Hematopoietic multipotent progenitor cell treated with erythropoietin and hydrocortisone succinate and interleukin-3 and kit ligand, for 4 days (in vitro differentiated cells): ENCODE data around the gene GIPC1.
"Not testable (repeated sequence)": the region's sequence is repeated elsewhere in the genome, so short reads cannot be mapped to it uniquely, and the experiment has no call there.

Experiments
- DNase-seq: peaks from one replicate; pipeline ENCODE4 v3.0.0-alpha.2; 2015

Gene GIPC1

GRCh38 chr19:14517840-14518505, 22.0 kb upstream of the GIPC1 start, which contains the start of gene DNAJB1:
Gene DNAJB1, minus strand, starts transcription at chr19:14518397. Its CDS starts 48 bp downstream, at chr19:14518349.
- peak; percentile 88 for DNase-seq

- no peak for DNase-seq
Measured at GRCh38 chr19:14517446-14517839, 21.5 kb upstream of the GIPC1 start.

GRCh38 chr19:14516746-14517438, 21.0 kb upstream of the GIPC1 start:
- DNase-seq = no peak

GRCh38 chr19:14516048-14516534, 20.2 kb upstream of the GIPC1 start:
- DNase-seq = no peak

GRCh38 chr19:14515501-14516047, 19.6 kb upstream of the GIPC1 start:
- DNase-seq = no peak

- no peak for DNase-seq
Measured at GRCh38 chr19:14514215-14514863, 18.4 kb upstream of the GIPC1 start.

- DNase-seq = no peak
Measured at GRCh38 chr19:14512406-14512961, 16.6 kb upstream of the GIPC1 start.

- DNase-seq = no peak
Measured at GRCh38 chr19:14511229-14511593, 15.3 kb upstream of the GIPC1 start.

GRCh38 chr19:14510311-14511228, 14.6 kb upstream of the GIPC1 start:
- no peak for DNase-seq

- DNase-seq = no peak
Measured at GRCh38 chr19:14507704-14508542, 12.0 kb upstream of the GIPC1 start.

- DNase-seq = peak; percentile 80
Measured at GRCh38 chr19:14505488-14506239, 9.7 kb upstream of the GIPC1 start.

GRCh38 chr19:14504575-14504974, 8.6 kb upstream of the GIPC1 start:
- DNase-seq = not testable (repeated sequence)

GRCh38 chr19:14503285-14503684, 7.4 kb upstream of the GIPC1 start:
- DNase-seq = no peak

GRCh38 chr19:14502334-14503092, 6.6 kb upstream of the GIPC1 start:
- DNase-seq = no peak

- DNase-seq = no peak
Measured at GRCh38 chr19:14497228-14497921, 1.4 kb upstream of the GIPC1 start.

- DNase-seq = no peak
Measured at GRCh38 chr19:14496834-14497227, 904 bp upstream of the GIPC1 start.

GRCh38 chr19:14495672-14496028, 277 bp downstream of the GIPC1 start:
- DNase-seq = no peak

GRCh38 chr19:14494910-14495671, 836 bp downstream of the GIPC1 start:
- DNase-seq = no peak
